ENCODE data around the gene ZYG11B.

DNA sequence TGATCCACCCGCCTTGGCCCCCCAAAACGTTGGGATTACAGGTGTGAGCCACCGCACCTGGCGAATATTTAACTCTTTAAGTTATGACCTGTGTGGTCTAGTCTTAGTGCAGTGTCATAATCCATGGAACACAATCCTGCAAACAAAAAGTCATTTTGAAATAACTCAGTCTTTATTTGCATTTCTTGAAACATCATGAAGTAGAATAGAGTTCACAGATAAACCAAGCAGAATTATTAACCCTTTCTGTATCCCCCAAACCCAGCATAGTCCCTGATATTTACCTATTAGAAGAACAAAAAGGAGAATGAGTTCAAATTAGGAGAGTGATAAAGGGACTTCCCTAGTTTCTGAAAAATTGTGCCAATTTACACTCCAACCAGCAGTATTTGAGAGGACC lies 19.9 kb downstream of the ZYG11B start:
- TF ChIP-seq, protein P1, sequence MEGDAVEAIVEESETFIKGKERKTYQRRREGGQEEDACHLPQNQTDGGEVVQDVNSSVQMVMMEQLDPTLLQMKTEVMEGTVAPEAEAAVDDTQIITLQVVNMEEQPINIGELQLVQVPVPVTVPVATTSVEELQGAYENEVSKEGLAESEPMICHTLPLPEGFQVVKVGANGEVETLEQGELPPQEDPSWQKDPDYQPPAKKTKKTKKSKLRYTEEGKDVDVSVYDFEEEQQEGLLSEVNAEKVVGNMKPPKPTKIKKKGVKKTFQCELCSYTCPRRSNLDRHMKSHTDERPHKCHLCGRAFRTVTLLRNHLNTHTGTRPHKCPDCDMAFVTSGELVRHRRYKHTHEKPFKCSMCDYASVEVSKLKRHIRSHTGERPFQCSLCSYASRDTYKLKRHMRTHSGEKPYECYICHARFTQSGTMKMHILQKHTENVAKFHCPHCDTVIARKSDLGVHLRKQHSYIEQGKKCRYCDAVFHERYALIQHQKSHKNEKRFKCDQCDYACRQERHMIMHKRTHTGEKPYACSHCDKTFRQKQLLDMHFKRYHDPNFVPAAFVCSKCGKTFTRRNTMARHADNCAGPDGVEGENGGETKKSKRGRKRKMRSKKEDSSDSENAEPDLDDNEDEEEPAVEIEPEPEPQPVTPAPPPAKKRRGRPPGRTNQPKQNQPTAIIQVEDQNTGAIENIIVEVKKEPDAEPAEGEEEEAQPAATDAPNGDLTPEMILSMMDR (conservative IDR thresholded peaks at IDR 0.05; ENCODE audit: low read length) = no peak
- no peak for TF ChIP-seq EZH2phosphoT487 (IDR thresholded peaks at IDR 0.05; ENCODE audit: borderline replicate concordance)
